RWPE1 (cell line): ENCODE data around the gene SNAP91.
A peak's percentile ranks its signal among the peaks of the same experiment; 100 is the strongest.

Experiments
- CTCF ChIA-PET: fragments of 350-600 bp; sonication (Branson Sonifier 250); formaldehyde crosslinking; extraction: SDS; loops from one replicate; lab custom pipeline; 2021; lab: Yijun Ruan, JAX
- POLR2A ChIA-PET: fragments of 400-600 bp; formaldehyde crosslinking; extraction: SDS; loops from one replicate; lab custom pipeline; 2020; ENCODE audit warnings: antibody characterized with exemption; ENCODE audit not compliant: low non-redundant PET; lab: Yijun Ruan, JAX
- DNase-seq: peaks from one replicate; pipeline ENCODE4 v3.0.0; 2012; ENCODE audit warnings: low spot score
- H3K27ac ChIP-seq: fragments of 450-650 bp; 2 replicates; pipeline ENCODE4 v1.5.1; 2017
- CTCF ChIP-seq: fragments of 450-650 bp; conservative IDR thresholded peaks from 2 replicates; pipeline ENCODE4 v1.5.1; 2017; ENCODE audit warnings: low read depth, mild to moderate bottlenecking

Gene SNAP91

GRCh38 chr6:83514866-83515466 is 193.9 kb downstream of the SNAP91 start:
- ChIA-PET CTCF (interaction anchor here (0.6 to 3.6 kb wide), 7 partner anchors 9 to 381 kb away, joined by 3 to 41 read pairs (median 8); no protein-coding TSS in a partner anchor), POLR2A (no interaction called here)
- peak; percentile 77 for TF ChIP-seq CTCF
- no peak overlapping the region for H3K27ac ChIP-seq
- DNase-seq, result peak; percentile 38

- H3K27ac ChIP-seq, result no peak overlapping the region
- ChIA-PET POLR2A (no interaction called here), CTCF (interaction anchor here (0.5 to 3.6 kb wide), 9 partner anchors 9 to 582 kb away, joined by 3 to 41 read pairs (median 5); partner anchors contain the start of gene UBE3D)
- no peak for DNase-seq
- TF ChIP-seq CTCF, result no peak
Observed at GRCh38 chr6:83514466-83514865, 194.4 kb downstream of the SNAP91 start.

DNA sequence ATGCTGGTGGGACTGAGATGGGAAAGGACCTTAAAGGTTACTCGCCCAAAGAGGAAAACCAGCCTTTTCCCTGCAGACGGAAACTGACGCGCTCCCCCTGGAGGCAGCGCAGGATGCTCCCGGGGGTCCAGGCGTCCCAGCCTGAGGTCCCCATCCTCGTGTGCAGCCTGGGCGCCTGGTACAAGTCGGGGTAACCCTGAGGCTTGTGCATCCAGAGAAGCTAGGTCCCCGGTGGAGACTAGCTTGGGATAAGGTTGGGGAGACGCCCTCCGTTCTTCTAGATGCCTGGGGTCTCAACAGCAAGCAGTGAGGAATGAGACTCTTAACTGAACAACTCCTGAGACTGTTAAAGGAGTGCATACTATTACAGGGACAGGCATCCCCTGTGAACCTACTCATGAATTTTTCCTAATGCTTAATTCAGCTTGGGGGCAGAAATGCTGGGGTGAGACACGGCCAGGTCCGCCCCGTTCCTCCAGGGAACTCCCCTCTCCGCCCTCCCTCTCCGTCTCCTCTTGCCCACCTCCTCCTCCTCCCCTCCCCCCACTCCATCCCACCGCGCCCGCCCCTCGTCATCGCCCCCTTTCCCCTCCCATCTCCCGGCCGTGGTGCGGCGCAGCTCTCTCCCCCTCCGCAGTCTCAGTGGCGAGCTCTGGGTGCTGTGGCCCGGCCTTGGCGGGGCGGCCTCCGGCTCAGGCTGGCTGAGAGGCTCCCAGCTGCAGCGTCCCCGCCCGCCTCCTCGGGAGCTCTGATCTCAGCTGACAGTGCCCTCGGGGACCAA is 196.8 kb downstream of the SNAP91 start, which contains the start of gene PRSS35:
Gene PRSS35 (plus strand): TSS at position 634 of the 781 bp plus-strand sequence. CDS start 10,908 bp downstream, outside the sequence.
- peak; percentile 77 for TF ChIP-seq CTCF
- ChIA-PET POLR2A (no interaction called here), CTCF (interaction anchor here (0.5 to 3.6 kb wide), 18 partner anchors 16 to 1000 kb away, joined by 3 to 41 read pairs (median 4); partner anchors contain the start of genes DOP1A and UBE3D)
- peak; percentile 29 for DNase-seq
- H3K27ac ChIP-seq, result no peak within 1 kb of the TSS

DNA sequence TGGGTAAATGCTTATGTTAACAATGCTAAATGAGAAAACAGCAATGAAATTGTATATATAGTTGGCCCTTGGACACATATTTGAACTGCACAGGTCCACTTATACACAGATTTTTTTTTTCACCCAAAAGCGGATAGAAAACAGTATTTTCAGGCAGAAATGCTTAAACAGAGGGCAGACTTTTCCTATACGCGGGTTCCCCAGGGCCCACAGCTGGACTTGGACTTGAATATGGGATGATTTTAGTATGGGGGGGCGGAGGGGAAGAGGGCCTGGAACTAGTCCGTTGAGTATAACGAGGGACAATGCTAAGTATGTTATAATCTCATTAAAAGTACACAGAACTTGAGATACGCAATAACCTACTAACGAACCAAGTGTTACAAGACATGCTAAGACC is 197.6 kb downstream of the SNAP91 start:
- CTCF ChIA-PET, result interaction anchor here (0.6 to 2.3 kb wide), 11 partner anchors 15 to 445 kb away, joined by 3 to 9 read pairs (median 3); partner anchors contain the start of genes DOP1A and UBE3D
- POLR2A ChIA-PET, result no interaction called here

GRCh38 chr6:83510791-83511190 is 198.1 kb downstream of the SNAP91 start:
- no peak overlapping the region for H3K27ac ChIP-seq
- no peak for TF ChIP-seq CTCF
- no peak for DNase-seq
- ChIA-PET POLR2A (no interaction called here), CTCF (interaction anchor here (0.5 to 2.3 kb wide), 7 partner anchors 15 to 444 kb away, joined by 3 to 9 read pairs (median 4); no protein-coding TSS in a partner anchor)

More for the DNA sequence above, 197.6 kb downstream of the SNAP91 start:
- no peak for DNase-seq
- no peak overlapping the region for H3K27ac ChIP-seq
- no peak for TF ChIP-seq CTCF

DNA sequence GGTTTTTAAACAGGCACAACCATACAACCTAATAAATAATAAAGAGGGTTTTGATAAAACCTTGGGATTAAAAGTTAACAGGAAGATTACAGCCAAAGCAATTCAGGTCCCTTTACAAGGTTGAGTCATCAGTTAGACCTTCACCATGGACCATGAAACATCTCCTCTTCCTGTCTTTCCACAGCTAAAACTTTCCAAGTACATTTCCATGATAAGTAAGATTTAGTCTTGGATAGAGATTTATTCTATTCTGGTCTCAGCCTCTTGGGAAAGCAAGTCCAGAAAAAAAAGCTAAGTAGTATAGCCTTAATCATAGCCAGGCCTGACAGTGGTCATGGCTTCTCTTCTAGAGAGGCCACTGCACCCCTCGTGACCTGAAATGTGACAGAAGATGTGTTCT is 199.5 kb downstream of the SNAP91 start:
- H3K27ac ChIP-seq, result no peak overlapping the region
- ChIA-PET CTCF (interaction anchor here (2.3 kb wide), 1 partner anchor 91 kb away, joined by 9 read pairs; no protein-coding TSS in a partner anchor), POLR2A (no interaction called here)
- no peak for TF ChIP-seq CTCF
- DNase-seq, result no peak
